ENCODE measurements around the gene GNAO1. TPM values are rescaled to one million over a fixed set of nuclear protein-coding genes. Genes with fewer than 3 reads are reported as not detected.
"Not testable (repeated sequence)": the region's sequence is repeated elsewhere in the genome, so short reads cannot be mapped to it uniquely, and the experiment has no call there.

Gene GNAO1
- total RNA-seq, 1 donor from 2014 or later, result 0.53 TPM

GRCh38 chr16:56389554-56389953, 198.3 kb downstream of the GNAO1 start:
- Histone ChIP-seq H3K4me1 (no peaks in the 10 kb centered on the region), H3K4me3 (no peak overlapping the region), H3K27me3 (no peaks in the 10 kb centered on the region), H3K27ac (no peak overlapping the region), H3K36me3 (peaks cover 50 to 61% of the 10 kb centered on the region in 2 donors), H3K9me3 (no peaks in the 10 kb centered on the region)
- no peak for TF ChIP-seq CTCF (IDR thresholded peaks at IDR 0.05)
- no peak for DNase-seq (ENCODE audit: low spot score in 2 of 2)
- intact Hi-C loops (cut with DNase I), result no loop called here

- peaks cover 28 to 37% of the 10 kb centered on the region in 2 donors for H3K36me3 ChIP-seq
- intact Hi-C loops (cut with DNase I); H3K27me3 ChIP-seq; H3K4me3 ChIP-seq; H3K4me1 ChIP-seq; DNase-seq (ENCODE audit: low spot score in 2 of 2); H3K27ac ChIP-seq; H3K9me3 ChIP-seq: not testable (repeated sequence)
These were observed 205.4 kb downstream of the GNAO1 start for GRCh38 chr16:56396724-56397123.

- Histone ChIP-seq H3K9me3 (no peaks in the 10 kb centered on the region), H3K4me1 (no peaks in the 10 kb centered on the region), H3K27me3 (no peaks in the 10 kb centered on the region), H3K4me3 (no peak overlapping the region), H3K27ac (no peak overlapping the region), H3K36me3 (peaks cover 43 to 52% of the 10 kb centered on the region in 2 donors)
- intact Hi-C loops (cut with DNase I), result no loop called here
- TF ChIP-seq CTCF (IDR thresholded peaks at IDR 0.05), result no peak
- no peak for DNase-seq (ENCODE audit: low spot score in 2 of 2)
These were observed 207.8 kb downstream of the GNAO1 start for GRCh38 chr16:56399047-56399446.

GRCh38 chr16:56399486-56399885, 208.2 kb downstream of the GNAO1 start:
- intact Hi-C loops (cut with DNase I), result no loop called here
- Histone ChIP-seq H3K27me3 (no peaks in the 10 kb centered on the region), H3K27ac (no peak overlapping the region), H3K4me1 (no peaks in the 10 kb centered on the region), H3K9me3 (no peaks in the 10 kb centered on the region), H3K36me3 (peaks cover 47 to 56% of the 10 kb centered on the region in 2 donors), H3K4me3 (no peak overlapping the region)
- DNase-seq (ENCODE audit: low spot score in 2 of 2), result no peak
- TF ChIP-seq CTCF (IDR thresholded peaks at IDR 0.05), result no peak

GRCh38 chr16:56400458-56400857, 209.2 kb downstream of the GNAO1 start:
- DNase-seq (ENCODE audit: low spot score in 2 of 2), result no peak
- Histone ChIP-seq H3K9me3 (no peaks in the 10 kb centered on the region), H3K4me1 (no peaks in the 10 kb centered on the region), H3K27ac (no peak overlapping the region), H3K36me3 (peaks cover 49 to 66% of the 10 kb centered on the region in 2 donors), H3K4me3 (no peak overlapping the region), H3K27me3 (no peaks in the 10 kb centered on the region)
- no peak for TF ChIP-seq CTCF (IDR thresholded peaks at IDR 0.05)
- intact Hi-C loops (cut with DNase I), result no loop called here

GRCh38 chr16:56401482-56401881, 210.2 kb downstream of the GNAO1 start:
- DNase-seq (ENCODE audit: low spot score in 2 of 2), result no peak
- no peaks in the 10 kb centered on the region for H3K9me3 ChIP-seq
- H3K27ac ChIP-seq, result no peak overlapping the region
- no peak for TF ChIP-seq CTCF (IDR thresholded peaks at IDR 0.05)
- peaks cover 49 to 69% of the 10 kb centered on the region in 2 donors for H3K36me3 ChIP-seq
- no peaks in the 10 kb centered on the region for H3K4me1 ChIP-seq
- no peak overlapping the region for H3K4me3 ChIP-seq
- H3K27me3 ChIP-seq, result no peaks in the 10 kb centered on the region
- intact Hi-C loops (cut with DNase I), result no loop called here
